GM12878 (cell line): ENCODE results near the gene POLA2. TPM values are rescaled to one million over a fixed set of nuclear protein-coding genes. Genes with fewer than 3 reads are reported as not detected.

Experiments used
- HCFC1 ChIP-seq: fragments of 150-350 bp; IDR thresholded peaks from 2 replicates; pipeline ENCODE4 v1.6.1; 2014; ENCODE audit warnings: low read length
- HDAC2 ChIP-seq: fragments of 200-600 bp; sonication (generic); IDR thresholded peaks from 2 replicates; pipeline ENCODE4 v1.6.1; 2017
- SKIL ChIP-seq: fragments of 450-650 bp; IDR thresholded peaks from 2 replicates; pipeline ENCODE4 v1.6.1; 2017; ENCODE audit warnings: mild to moderate bottlenecking, low read depth, inconsistent platforms; ENCODE audit not compliant: poor library complexity, severe bottlenecking
- polyA plus RNA-seq, 11 experiments: library from polyadenylated mRNA; depleted of rRNA in 4 of 11; unstranded in 6 of 11; stranded (reverse) in 5 of 11; fragments of >200 nt; fragmentation: Nextera tagmentation in 4 of 11; fragmentation: Illumina TruSeq in 1 of 11; extraction: Ambion mirVana in 4 of 11; extraction: Trizol in 1 of 11; gene quantifications; 1 replicate in 1 of 11; 2 replicates in 10 of 11; pipeline versions ENCODE4 v1.2.1 to v1.2.3, GENCODE V29; 2011 to 2016; ENCODE audit warnings: inconsistent platforms in 2 of 11, missing spikeins in 2 of 11, low read depth in 1 of 11
- total RNA-seq, 4 experiments: library from RNA; depleted of rRNA in 3 of 4; stranded (reverse); fragments of >200 nt in 3 of 4; fragmentation: Illumina TruSeq in 1 of 4; extraction: Trizol in 1 of 4; gene quantifications; 2 replicates each; pipeline versions ENCODE4 v1.2.1 to v1.2.3, GENCODE V29; 2013 to 2021
- TF ChIP-seq, protein P1 (sequence below): fragments of 450-650 bp; formaldehyde crosslinking; IDR thresholded peaks from 2 replicates; pipeline ENCODE4 v1.4.0; 2020; ENCODE audit warnings: mild to moderate bottlenecking, moderate library complexity
- TF ChIP-seq, protein P2 (sequence below): IDR thresholded peaks from 2 replicates; pipeline ENCODE4 v1.6.1; 2011; ENCODE audit warnings: mild to moderate bottlenecking, low read depth, low read length, moderate library complexity; ENCODE audit not compliant: insufficient replicate concordance

POLA2 gene
- total and polyA plus RNA-seq, 10 of the 15 experiments (the other 5 are each of a cell fraction or from before 2014, with no cell fraction given): 4.2 to 121 (median 56.2) TPM

DNA sequence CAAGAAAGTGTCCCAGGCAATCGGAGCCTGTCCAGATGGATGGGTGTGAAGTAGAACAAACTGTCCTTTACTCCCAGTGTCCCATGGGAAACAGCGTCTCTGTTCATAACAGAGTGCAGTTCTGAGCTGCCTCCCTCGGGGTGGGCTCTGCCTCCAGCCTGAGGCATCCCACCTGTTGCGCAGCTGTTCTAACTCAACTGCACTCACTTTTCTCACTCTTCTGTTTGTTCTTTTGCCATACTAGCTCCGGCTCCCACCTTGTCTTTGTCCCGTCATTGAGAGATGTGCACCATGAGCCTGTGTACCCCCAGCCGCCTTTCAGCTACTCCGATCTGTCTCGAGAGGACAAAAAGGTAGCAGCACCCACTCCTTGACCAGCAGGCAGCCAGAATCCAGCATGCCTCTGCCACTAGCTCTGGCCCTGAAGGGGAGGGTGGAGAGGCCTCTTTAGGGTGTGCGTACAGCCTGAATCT lies 32.2 kb downstream of the POLA2 start (continued):
- TF ChIP-seq, protein P1, sequence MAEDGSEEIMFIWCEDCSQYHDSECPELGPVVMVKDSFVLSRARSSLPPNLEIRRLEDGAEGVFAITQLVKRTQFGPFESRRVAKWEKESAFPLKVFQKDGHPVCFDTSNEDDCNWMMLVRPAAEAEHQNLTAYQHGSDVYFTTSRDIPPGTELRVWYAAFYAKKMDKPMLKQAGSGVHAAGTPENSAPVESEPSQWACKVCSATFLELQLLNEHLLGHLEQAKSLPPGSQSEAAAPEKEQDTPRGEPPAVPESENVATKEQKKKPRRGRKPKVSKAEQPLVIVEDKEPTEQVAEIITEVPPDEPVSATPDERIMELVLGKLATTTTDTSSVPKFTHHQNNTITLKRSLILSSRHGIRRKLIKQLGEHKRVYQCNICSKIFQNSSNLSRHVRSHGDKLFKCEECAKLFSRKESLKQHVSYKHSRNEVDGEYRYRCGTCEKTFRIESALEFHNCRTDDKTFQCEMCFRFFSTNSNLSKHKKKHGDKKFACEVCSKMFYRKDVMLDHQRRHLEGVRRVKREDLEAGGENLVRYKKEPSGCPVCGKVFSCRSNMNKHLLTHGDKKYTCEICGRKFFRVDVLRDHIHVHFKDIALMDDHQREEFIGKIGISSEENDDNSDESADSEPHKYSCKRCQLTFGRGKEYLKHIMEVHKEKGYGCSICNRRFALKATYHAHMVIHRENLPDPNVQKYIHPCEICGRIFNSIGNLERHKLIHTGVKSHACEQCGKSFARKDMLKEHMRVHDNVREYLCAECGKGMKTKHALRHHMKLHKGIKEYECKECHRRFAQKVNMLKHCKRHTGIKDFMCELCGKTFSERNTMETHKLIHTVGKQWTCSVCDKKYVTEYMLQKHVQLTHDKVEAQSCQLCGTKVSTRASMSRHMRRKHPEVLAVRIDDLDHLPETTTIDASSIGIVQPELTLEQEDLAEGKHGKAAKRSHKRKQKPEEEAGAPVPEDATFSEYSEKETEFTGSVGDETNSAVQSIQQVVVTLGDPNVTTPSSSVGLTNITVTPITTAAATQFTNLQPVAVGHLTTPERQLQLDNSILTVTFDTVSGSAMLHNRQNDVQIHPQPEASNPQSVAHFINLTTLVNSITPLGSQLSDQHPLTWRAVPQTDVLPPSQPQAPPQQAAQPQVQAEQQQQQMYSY (CRISPR knock-in tag): no peak
- TF ChIP-seq, protein P2, sequence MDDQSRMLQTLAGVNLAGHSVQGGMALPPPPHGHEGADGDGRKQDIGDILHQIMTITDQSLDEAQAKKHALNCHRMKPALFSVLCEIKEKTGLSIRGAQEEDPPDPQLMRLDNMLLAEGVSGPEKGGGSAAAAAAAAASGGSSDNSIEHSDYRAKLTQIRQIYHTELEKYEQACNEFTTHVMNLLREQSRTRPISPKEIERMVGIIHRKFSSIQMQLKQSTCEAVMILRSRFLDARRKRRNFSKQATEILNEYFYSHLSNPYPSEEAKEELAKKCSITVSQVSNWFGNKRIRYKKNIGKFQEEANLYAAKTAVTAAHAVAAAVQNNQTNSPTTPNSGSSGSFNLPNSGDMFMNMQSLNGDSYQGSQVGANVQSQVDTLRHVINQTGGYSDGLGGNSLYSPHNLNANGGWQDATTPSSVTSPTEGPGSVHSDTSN: no peak
- TF ChIP-seq HCFC1 (no peak), SKIL (no peak), HDAC2 (no peak)
- TF ChIP-seq, all 136 proteins: peak for 0
